Measurements from ENCODE around the gene DDX27. TPM values are rescaled to one million over a fixed set of nuclear protein-coding genes. Genes with fewer than 3 reads are reported as not detected.

Gene DDX27
- total RNA-seq, 2 donors from 2014 or later: 10.2 to 20.6 TPM

DNA sequence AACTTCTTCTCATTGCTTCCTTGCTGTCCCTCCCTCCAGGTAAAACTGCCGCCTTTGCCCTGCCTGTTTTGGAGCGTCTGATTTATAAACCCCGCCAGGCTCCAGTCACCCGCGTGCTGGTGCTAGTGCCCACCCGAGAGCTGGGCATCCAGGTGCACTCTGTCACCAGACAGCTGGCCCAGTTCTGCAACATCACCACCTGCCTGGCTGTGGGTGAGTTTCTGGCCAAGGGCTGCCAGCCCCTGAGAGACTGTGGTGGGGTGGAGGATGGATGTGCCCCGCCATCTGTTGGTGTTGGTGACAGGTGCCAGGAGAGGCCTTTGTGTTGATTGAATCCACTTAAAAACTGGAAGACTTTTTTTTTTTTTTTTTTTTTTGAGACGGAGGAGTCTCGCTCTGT is 9.5 kb downstream of the DDX27 start:
- peaks cover 84% of the 10 kb centered on the region for H3K36me3 ChIP-seq
- no peak overlapping the region for H3K27ac ChIP-seq
- no peaks in the 10 kb centered on the region for H3K9me3 ChIP-seq
- no peak overlapping the region for H3K4me3 ChIP-seq
- TF ChIP-seq, protein P1, sequence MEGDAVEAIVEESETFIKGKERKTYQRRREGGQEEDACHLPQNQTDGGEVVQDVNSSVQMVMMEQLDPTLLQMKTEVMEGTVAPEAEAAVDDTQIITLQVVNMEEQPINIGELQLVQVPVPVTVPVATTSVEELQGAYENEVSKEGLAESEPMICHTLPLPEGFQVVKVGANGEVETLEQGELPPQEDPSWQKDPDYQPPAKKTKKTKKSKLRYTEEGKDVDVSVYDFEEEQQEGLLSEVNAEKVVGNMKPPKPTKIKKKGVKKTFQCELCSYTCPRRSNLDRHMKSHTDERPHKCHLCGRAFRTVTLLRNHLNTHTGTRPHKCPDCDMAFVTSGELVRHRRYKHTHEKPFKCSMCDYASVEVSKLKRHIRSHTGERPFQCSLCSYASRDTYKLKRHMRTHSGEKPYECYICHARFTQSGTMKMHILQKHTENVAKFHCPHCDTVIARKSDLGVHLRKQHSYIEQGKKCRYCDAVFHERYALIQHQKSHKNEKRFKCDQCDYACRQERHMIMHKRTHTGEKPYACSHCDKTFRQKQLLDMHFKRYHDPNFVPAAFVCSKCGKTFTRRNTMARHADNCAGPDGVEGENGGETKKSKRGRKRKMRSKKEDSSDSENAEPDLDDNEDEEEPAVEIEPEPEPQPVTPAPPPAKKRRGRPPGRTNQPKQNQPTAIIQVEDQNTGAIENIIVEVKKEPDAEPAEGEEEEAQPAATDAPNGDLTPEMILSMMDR (IDR thresholded peaks at IDR 0.05): no peak
- DNase-seq (ENCODE audit: low spot score): no peak
- no peaks in the 10 kb centered on the region for H3K4me1 ChIP-seq
- no peaks in the 10 kb centered on the region for H3K27me3 ChIP-seq

DNA sequence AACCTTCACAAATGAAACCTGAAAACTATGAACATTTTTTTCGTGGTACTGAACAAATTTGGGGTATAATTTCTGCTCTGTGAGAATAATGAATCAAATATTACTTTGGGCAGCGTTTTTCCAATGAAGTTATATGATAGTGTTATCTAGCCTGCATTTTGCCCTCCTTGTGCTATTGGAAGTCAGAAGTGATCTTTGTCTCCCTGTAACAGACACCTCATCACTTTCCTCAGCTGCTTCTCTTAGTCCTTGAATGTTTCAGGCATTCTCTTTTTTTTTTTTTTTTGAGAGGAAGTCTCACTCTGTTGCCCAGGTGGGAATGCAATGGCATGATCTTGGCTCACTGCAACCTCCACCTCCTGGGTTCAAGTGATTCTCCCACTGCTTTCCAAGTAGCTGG is 10.2 kb downstream of the DDX27 start:
- no peaks in the 10 kb centered on the region for H3K4me1 ChIP-seq
- no peak for DNase-seq (ENCODE audit: low spot score)
- peaks cover 84% of the 10 kb centered on the region for H3K36me3 ChIP-seq
- H3K27ac ChIP-seq: no peak overlapping the region
- H3K9me3 ChIP-seq: no peaks in the 10 kb centered on the region
- TF ChIP-seq, protein P1 (IDR thresholded peaks at IDR 0.05): no peak
- H3K4me3 ChIP-seq: no peak overlapping the region
- H3K27me3 ChIP-seq: no peaks in the 10 kb centered on the region

DNA sequence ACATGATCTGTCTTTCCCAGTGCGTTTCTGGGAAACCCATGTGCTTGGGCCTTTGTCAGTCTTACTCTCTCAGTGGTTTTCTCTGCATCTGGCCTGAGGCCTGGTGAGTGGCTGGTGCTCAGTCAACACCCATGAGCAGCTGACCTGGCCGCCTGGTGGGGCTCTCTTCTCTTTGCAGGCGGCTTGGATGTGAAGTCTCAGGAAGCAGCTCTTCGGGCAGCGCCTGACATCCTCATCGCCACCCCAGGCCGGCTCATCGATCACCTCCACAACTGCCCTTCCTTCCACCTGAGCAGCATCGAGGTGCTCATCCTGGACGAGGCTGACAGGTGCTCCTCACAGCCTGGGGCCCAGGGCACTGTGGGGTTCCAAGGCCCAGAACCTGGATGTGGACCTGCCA is 10.8 kb downstream of the DDX27 start:
- H3K27ac ChIP-seq: no peak overlapping the region
- H3K27me3 ChIP-seq: no peaks in the 10 kb centered on the region
- H3K4me1 ChIP-seq: no peaks in the 10 kb centered on the region
- H3K36me3 ChIP-seq: peaks cover 84% of the 10 kb centered on the region
- no peak for DNase-seq (ENCODE audit: low spot score)
- no peak overlapping the region for H3K4me3 ChIP-seq
- no peaks in the 10 kb centered on the region for H3K9me3 ChIP-seq
- TF ChIP-seq, protein P1 (IDR thresholded peaks at IDR 0.05): no peak

DNA sequence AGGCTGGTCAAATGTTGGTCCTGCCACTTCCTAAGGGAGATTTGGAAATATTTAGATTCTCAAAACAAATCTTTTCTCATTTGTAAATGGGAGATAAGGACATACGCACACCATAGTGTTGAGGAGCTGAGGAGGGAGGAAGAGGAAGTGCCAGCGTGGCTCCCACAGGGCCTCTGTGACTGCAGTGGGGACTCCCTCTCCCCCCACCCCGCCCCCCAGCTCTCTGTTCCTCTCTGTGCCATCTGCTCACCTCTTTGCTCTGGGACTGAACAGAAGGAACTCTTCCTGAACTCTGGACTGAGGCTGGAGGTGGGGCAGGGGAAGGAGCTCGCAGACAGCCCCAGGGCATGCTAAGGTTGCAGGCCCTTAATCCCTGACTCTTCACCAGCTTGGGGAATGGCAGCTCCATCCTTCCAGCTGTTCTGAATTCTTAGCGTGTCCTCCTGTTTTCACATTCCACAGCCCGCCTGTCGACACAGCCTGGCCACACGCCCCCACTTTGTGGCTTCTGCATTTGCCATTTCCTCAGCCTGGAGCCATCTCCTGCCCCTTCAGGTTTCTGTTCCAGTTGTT is 11.4 kb downstream of the DDX27 start:
- Histone ChIP-seq H3K36me3 (peaks cover 84% of the 10 kb centered on the region), H3K4me3 (no peak overlapping the region), H3K27me3 (no peaks in the 10 kb centered on the region), H3K4me1 (no peaks in the 10 kb centered on the region), H3K27ac (no peak overlapping the region), H3K9me3 (no peaks in the 10 kb centered on the region)
- no peak for DNase-seq (ENCODE audit: low spot score)
- TF ChIP-seq, protein P1 (IDR thresholded peaks at IDR 0.05): no peak

DNA sequence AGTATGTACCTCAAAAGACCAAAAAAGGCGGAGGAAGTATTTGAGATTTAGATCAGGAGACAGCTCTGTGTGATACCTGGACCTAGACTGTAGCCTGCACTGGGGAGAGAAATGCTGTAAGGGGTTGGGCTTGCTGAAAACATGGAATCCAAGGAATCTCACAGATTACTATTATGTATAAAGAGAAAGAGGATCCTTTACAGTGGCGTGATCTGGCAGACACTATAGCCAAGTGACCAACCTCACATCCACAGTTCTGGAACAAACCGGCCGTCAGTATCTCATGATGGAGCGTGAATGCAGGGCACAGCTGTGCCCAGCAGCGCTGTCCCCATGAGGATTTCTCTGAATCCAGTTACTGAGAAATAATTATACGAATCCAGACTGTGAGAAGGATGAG is 12.3 kb downstream of the DDX27 start:
- no peak overlapping the region for H3K27ac ChIP-seq
- no peak for DNase-seq (ENCODE audit: low spot score)
- TF ChIP-seq, protein P1 (IDR thresholded peaks at IDR 0.05): no peak
- H3K4me1 ChIP-seq: no peaks in the 10 kb centered on the region
- H3K4me3 ChIP-seq: no peak overlapping the region
- no peaks in the 10 kb centered on the region for H3K9me3 ChIP-seq
- H3K27me3 ChIP-seq: no peaks in the 10 kb centered on the region
- H3K36me3 ChIP-seq: peaks cover 84% of the 10 kb centered on the region

DNA sequence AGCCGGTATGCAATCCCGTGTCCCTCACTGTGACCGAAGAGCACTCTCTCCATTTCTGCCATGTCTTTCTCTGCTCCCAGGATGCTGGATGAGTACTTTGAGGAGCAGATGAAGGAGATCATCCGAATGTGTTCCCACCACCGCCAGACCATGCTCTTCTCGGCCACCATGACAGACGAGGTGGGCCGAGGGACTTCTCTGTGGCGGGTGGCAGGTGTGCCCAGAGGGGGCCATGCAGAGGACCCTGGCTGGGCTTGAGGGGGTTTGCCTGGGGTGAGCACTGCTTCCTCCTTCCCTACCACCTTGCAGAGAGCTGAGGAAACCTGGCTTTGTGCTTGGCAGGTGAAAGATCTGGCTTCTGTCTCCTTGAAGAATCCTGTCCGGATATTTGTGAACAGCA is 14.0 kb downstream of the DDX27 start:
- no peak overlapping the region for H3K27ac ChIP-seq
- no peak for DNase-seq (ENCODE audit: low spot score)
- H3K27me3 ChIP-seq: no peaks in the 10 kb centered on the region
- H3K36me3 ChIP-seq: peaks cover 88% of the 10 kb centered on the region
- H3K4me3 ChIP-seq: no peak overlapping the region
- H3K4me1 ChIP-seq: no peaks in the 10 kb centered on the region
- no peaks in the 10 kb centered on the region for H3K9me3 ChIP-seq
- TF ChIP-seq, protein P1 (IDR thresholded peaks at IDR 0.05): no peak

All from right atrium auricular region (tissue), 2 donors.